NB4 (cell line): Measurements from ENCODE around the gene RBBP5.

ENCODE experiments used
- POLR2A ChIP-seq: IDR thresholded peaks from 2 replicates; pipeline ENCODE4 v1.6.1; 2011; ENCODE audit warnings: mild to moderate bottlenecking; ENCODE audit not compliant: insufficient read length; ENCODE audit errors: extremely low read depth
- TF ChIP-seq, protein P1 (sequence below): IDR thresholded peaks from 2 replicates; pipeline ENCODE4 v1.6.1; 2011; ENCODE audit warnings: low read depth, low read length
- TF ChIP-seq, protein P2 (sequence below): IDR thresholded peaks from one replicate; pipeline ENCODE4 v1.5.1; 2012; ENCODE audit warnings: low read depth, low read length

- TF ChIP-seq, protein P1, sequence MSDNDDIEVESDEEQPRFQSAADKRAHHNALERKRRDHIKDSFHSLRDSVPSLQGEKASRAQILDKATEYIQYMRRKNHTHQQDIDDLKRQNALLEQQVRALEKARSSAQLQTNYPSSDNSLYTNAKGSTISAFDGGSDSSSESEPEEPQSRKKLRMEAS, result no peak
- TF ChIP-seq POLR2A, result no peak
- TF ChIP-seq, protein P2, sequence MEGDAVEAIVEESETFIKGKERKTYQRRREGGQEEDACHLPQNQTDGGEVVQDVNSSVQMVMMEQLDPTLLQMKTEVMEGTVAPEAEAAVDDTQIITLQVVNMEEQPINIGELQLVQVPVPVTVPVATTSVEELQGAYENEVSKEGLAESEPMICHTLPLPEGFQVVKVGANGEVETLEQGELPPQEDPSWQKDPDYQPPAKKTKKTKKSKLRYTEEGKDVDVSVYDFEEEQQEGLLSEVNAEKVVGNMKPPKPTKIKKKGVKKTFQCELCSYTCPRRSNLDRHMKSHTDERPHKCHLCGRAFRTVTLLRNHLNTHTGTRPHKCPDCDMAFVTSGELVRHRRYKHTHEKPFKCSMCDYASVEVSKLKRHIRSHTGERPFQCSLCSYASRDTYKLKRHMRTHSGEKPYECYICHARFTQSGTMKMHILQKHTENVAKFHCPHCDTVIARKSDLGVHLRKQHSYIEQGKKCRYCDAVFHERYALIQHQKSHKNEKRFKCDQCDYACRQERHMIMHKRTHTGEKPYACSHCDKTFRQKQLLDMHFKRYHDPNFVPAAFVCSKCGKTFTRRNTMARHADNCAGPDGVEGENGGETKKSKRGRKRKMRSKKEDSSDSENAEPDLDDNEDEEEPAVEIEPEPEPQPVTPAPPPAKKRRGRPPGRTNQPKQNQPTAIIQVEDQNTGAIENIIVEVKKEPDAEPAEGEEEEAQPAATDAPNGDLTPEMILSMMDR, result peak; percentile 90
These were observed 60.1 kb downstream of the RBBP5 start for GRCh38 chr1:205061665-205062069.
